Measurements from ENCODE around the gene AMACR.
"Not testable (repeated sequence)": the region's sequence is repeated elsewhere in the genome, so short reads cannot be mapped to it uniquely, and the experiment has no call there.

AMACR gene

GRCh38 chr5:34038390-34038789 is 30.5 kb upstream of the AMACR start:
- no peak for DNase-seq (ENCODE audit: extremely low read depth in 1 of 2, low read depth in 1 of 2)

GRCh38 chr5:34037726-34038125 is 29.9 kb upstream of the AMACR start:
- no peak for DNase-seq (ENCODE audit: extremely low read depth in 1 of 2, low read depth in 1 of 2)

- no peak for DNase-seq (ENCODE audit: extremely low read depth in 1 of 2, low read depth in 1 of 2)
Observed at GRCh38 chr5:34035756-34036155, 27.9 kb upstream of the AMACR start.

- DNase-seq (ENCODE audit: extremely low read depth in 1 of 2, low read depth in 1 of 2): no peak
Observed at GRCh38 chr5:34034534-34035327, 26.9 kb upstream of the AMACR start.

GRCh38 chr5:34031966-34032365 is 24.1 kb upstream of the AMACR start:
- DNase-seq (ENCODE audit: extremely low read depth in 1 of 2, low read depth in 1 of 2): no peak

- DNase-seq (ENCODE audit: extremely low read depth in 1 of 2, low read depth in 1 of 2): no peak
Observed at GRCh38 chr5:34031117-34031516, 23.3 kb upstream of the AMACR start.

- DNase-seq (ENCODE audit: extremely low read depth in 1 of 2, low read depth in 1 of 2): not testable (repeated sequence)
Observed at GRCh38 chr5:34030585-34030984, 22.7 kb upstream of the AMACR start.

- no peak for DNase-seq (ENCODE audit: extremely low read depth in 1 of 2, low read depth in 1 of 2)
Observed at GRCh38 chr5:34030048-34030447, 22.2 kb upstream of the AMACR start.

GRCh38 chr5:34028349-34028748 is 20.5 kb upstream of the AMACR start:
- DNase-seq (ENCODE audit: extremely low read depth in 1 of 2, low read depth in 1 of 2): no peak

- DNase-seq (ENCODE audit: extremely low read depth in 1 of 2, low read depth in 1 of 2): no peak
Observed at GRCh38 chr5:34026089-34026761, 18.4 kb upstream of the AMACR start.

GRCh38 chr5:34022121-34022705 is 14.4 kb upstream of the AMACR start:
- DNase-seq (ENCODE audit: extremely low read depth in 1 of 2, low read depth in 1 of 2): peak; percentile 22 to 65

- DNase-seq (ENCODE audit: extremely low read depth in 1 of 2, low read depth in 1 of 2): no peak
Observed at GRCh38 chr5:34021334-34021733, 13.5 kb upstream of the AMACR start.

GRCh38 chr5:34020726-34021125 is 12.9 kb upstream of the AMACR start:
- no peak for DNase-seq (ENCODE audit: extremely low read depth in 1 of 2, low read depth in 1 of 2)

GRCh38 chr5:34017254-34017653 is 9.4 kb upstream of the AMACR start:
- DNase-seq (ENCODE audit: extremely low read depth in 1 of 2, low read depth in 1 of 2): no peak

- DNase-seq (ENCODE audit: extremely low read depth in 1 of 2, low read depth in 1 of 2): no peak
Observed at GRCh38 chr5:34016750-34017149, 8.9 kb upstream of the AMACR start.

- DNase-seq (ENCODE audit: extremely low read depth in 1 of 2, low read depth in 1 of 2): no peak
Observed at GRCh38 chr5:34016222-34016621, 8.4 kb upstream of the AMACR start.

- peak; percentile 18 to 49 for DNase-seq (ENCODE audit: extremely low read depth in 1 of 2, low read depth in 1 of 2)
Observed at GRCh38 chr5:34015120-34015822, 7.4 kb upstream of the AMACR start.

- no peak for DNase-seq (ENCODE audit: extremely low read depth in 1 of 2, low read depth in 1 of 2)
Observed at GRCh38 chr5:34014626-34015025, 6.8 kb upstream of the AMACR start.

- DNase-seq (ENCODE audit: extremely low read depth in 1 of 2, low read depth in 1 of 2): no peak
Observed at GRCh38 chr5:34013547-34013946, 5.7 kb upstream of the AMACR start.

- DNase-seq (ENCODE audit: extremely low read depth in 1 of 2, low read depth in 1 of 2): no peak
Observed at GRCh38 chr5:34012791-34013190, 4.9 kb upstream of the AMACR start.

GRCh38 chr5:34011536-34011935 is 3.7 kb upstream of the AMACR start:
- DNase-seq (ENCODE audit: extremely low read depth in 1 of 2, low read depth in 1 of 2): no peak

All from stimulated activated CD8-positive, alpha-beta memory T cell treated with anti-CD3 and anti-CD28 coated beads, Interleukin-7, amount 100 ng/mL, for 48 hours (primary cell).